ENCODE results near the gene MCM3. TPM values are rescaled to one million over a fixed set of nuclear protein-coding genes. Genes with fewer than 3 reads are reported as not detected.
A peak's percentile ranks its signal among the peaks of the same experiment; 100 is the strongest.

The MCM3 gene
- total and polyA plus RNA-seq, 2 donors (not counting 1 experiment from before 2014, with no cell fraction given), result 34.3 to 58.5 TPM

DNA sequence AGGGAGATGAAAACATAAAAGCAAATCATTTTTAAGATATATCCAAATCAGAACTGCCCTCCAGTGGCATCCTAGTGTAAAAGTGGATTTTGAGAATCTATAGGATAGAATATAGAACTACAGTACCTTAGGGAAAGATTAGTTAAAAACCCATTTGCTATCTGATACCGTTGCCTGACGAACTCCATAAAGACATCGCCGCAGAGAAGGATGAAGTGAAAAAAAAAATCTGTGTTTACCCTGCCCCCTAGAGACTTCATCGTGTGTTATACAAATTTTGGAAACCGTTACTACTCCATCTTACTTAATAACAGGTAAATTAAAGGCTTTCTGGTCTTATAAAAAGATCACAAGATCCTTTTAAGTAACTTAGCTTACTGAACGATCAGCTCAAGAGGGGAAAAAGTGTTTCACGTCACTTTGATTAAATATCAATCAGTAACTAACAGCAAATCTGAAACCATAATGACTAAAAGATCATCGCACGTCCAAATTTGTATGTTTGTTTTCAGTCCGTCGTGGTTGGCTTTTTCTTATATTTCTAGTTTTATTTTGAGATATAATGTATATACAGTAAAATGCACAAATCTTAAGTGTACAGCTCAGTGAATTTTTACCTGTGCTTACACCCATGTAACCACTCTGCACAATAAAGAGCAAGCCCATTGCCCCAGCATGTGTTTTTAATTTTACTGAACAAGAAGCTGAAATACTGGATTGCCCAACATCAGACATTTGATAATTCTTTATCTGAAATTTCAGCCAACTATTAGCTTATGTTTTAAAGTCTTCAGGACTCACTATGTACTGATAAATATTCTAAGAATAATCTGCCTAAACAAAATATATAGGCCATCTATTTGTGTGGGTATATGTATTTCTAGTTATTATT is 881 bp upstream of the MCM3 start:
- ChIA-PET POLR2A (interaction anchor here (0.6 to 1.7 kb wide), 6 partner anchors 9 to 117 kb away, joined by 3 to 14 read pairs (median 4); partner anchors contain the start of gene PAQR8), CTCF (interaction anchor here (0.7 to 7.5 kb wide), 32 partner anchors 8 to 1366 kb away, joined by 3 to 174 read pairs (median 6); partner anchors contain the start of genes EFHC1, PAQR8 and TRAM2)
- Histone ChIP-seq H3K36me3 (replicated peaks in 1 of 2; ENCODE audit: control extremely low read depth in 1 of 2, control insufficient read depth in 1 of 2, extremely low read depth in 1 of 2, insufficient read depth in 2 of 2, low read length in 1 of 2) (peaks cover 0 to 25% of the 10 kb centered on the region in 2 experiments), H3K4me2 (replicated peaks; ENCODE audit: low read depth, low read length, poor library complexity, severe bottlenecking) (peak overlapping the region; percentile 83), H4K20me1 (ENCODE audit: control insufficient read depth, insufficient read depth, low read length, poor library complexity, severe bottlenecking) (peaks cover 6% of the 10 kb centered on the region), H3K27me3 (replicated peaks in 1 of 4; ENCODE audit: control extremely low read depth in 1 of 4, control insufficient read depth in 3 of 4, insufficient read depth in 4 of 4, low read length in 3 of 4) (no peaks in the 10 kb centered on the region), H3K79me2 (ENCODE audit: control insufficient read depth, insufficient read depth, low read length) (peaks cover 25% of the 10 kb centered on the region), H3K27ac (ENCODE audit: low read length in 2 of 2) (peak overlapping the region; percentile 12 to 71), H3K4me3 (ENCODE audit: control extremely low read depth in 1 of 5, extremely low read depth in 1 of 5, insufficient read depth in 1 of 5, low read depth in 2 of 5, low read length in 4 of 5) (peak overlapping the region; percentile 67 to 83 (median 80)), H3K4me1 (ENCODE audit: control insufficient read depth in 2 of 2, insufficient read depth in 2 of 2, low read length in 2 of 2) (peaks cover 15 to 19% of the 10 kb centered on the region in 2 donors), H3K9ac (ENCODE audit: low read length) (peak overlapping the region; percentile 81), H2AFZ (ENCODE audit: insufficient read depth, low read depth, low read length, poor library complexity, severe bottlenecking) (peak overlapping the region; percentile 93), H3K9me3 (ENCODE audit: control extremely low read depth in 1 of 3, control insufficient read depth in 2 of 3, insufficient read depth in 1 of 3, low read length in 2 of 3) (no peaks in the 10 kb centered on the region)
- intact Hi-C loops (cut with micrococcal nuclease), result loop anchor here (1.0 to 10.0 kb wide), 5 partner anchors 131 to 1367 kb away; partner anchors contain the start of genes FBXO9 and GCLC
- Mint-ChIP-seq H3K4me1 (peaks cover 22% of the 10 kb centered on the region), H3K4me3 (no peak overlapping the region), H3K27ac (no peak overlapping the region), H3K27me3 (no peaks in the 10 kb centered on the region), H3K9me3 (ENCODE audit: insufficient read depth) (no peaks in the 10 kb centered on the region)
- no peak for ATAC-seq (ENCODE audit: low read depth)
- TF ChIP-seq, protein P1, sequence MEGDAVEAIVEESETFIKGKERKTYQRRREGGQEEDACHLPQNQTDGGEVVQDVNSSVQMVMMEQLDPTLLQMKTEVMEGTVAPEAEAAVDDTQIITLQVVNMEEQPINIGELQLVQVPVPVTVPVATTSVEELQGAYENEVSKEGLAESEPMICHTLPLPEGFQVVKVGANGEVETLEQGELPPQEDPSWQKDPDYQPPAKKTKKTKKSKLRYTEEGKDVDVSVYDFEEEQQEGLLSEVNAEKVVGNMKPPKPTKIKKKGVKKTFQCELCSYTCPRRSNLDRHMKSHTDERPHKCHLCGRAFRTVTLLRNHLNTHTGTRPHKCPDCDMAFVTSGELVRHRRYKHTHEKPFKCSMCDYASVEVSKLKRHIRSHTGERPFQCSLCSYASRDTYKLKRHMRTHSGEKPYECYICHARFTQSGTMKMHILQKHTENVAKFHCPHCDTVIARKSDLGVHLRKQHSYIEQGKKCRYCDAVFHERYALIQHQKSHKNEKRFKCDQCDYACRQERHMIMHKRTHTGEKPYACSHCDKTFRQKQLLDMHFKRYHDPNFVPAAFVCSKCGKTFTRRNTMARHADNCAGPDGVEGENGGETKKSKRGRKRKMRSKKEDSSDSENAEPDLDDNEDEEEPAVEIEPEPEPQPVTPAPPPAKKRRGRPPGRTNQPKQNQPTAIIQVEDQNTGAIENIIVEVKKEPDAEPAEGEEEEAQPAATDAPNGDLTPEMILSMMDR (IDR thresholded peaks at IDR 0.05), result peak; percentile 34
- no peak for TF ChIP-seq EZH2 (IDR thresholded peaks at IDR 0.05; ENCODE audit: borderline replicate concordance, insufficient read depth, low read depth, low read length, poor library complexity, severe bottlenecking)
- DNase-seq, result no peak
- no CpG with 5 or more reads among the region's 12 CpGs for WGBS (ENCODE audit: insufficient coverage)
